Endothelial cell of umbilical vein (primary cell): ENCODE results near the gene LRRC28. TPM values are rescaled to one million over a fixed set of nuclear protein-coding genes. Genes with fewer than 3 reads are reported as not detected.

Source experiments
- BruUV-seq: library from RNA; stranded (reverse); fragments of 400-500 nt; replicated peaks from 2 replicates; lab custom pipeline; 2021; lab: Mats Ljungman, UMichigan
- CTCF ChIA-PET: fragments of 300-600, 350-600 bp; sonication (Branson Sonifier 250); formaldehyde crosslinking; loops from one replicate; lab custom pipeline; 2021; ENCODE audit warnings: antibody characterized with exemption, inconsistent platforms; lab: Charles Lee
- POLR2A ChIA-PET: fragments of 300-600, 350-600 bp; sonication (Branson Sonifier 250); formaldehyde crosslinking; loops from one replicate; lab custom pipeline; 2021; ENCODE audit warnings: antibody characterized with exemption, inconsistent platforms; lab: Charles Lee
- DNase-seq: peaks from one replicate; pipeline ENCODE4 v3.0.0-alpha.2; 2011; ENCODE audit warnings: low read depth, low spot score
- FAIRE-seq: peaks from 2 replicates; lab custom pipeline; 2011; peaks lifted over from hg19 to GRCh38; lab: Jason Lieb, UNC
- H2AFZ ChIP-seq: 2 replicates; pipeline ENCODE4 v1.6.0; 2012; ENCODE audit warnings: low read depth, low read length, control low read depth, inconsistent platforms
- H3K27ac ChIP-seq: 2 replicates; pipeline ENCODE4 v1.5.1; 2011; ENCODE audit warnings: low read depth, mild to moderate bottlenecking, control low read depth, low read length, moderate library complexity; ENCODE audit not compliant: insufficient read depth
- H3K27me3 ChIP-seq, 2 experiments: 2 replicates each; pipeline versions ENCODE4 v1.6.0 to v1.6.1; 2011; ENCODE audit warnings: low read length in 2 of 2, mixed read lengths in 1 of 2; ENCODE audit not compliant: control insufficient read depth in 2 of 2, insufficient read depth in 2 of 2
- H3K36me3 ChIP-seq, 2 experiments: 2 replicates in 1 of 2; 3 replicates in 1 of 2; pipeline ENCODE4 v1.5.1; 2011; ENCODE audit warnings: low read length in 2 of 2, mild to moderate bottlenecking in 1 of 2, moderate library complexity in 1 of 2; ENCODE audit not compliant: control insufficient read depth in 2 of 2, insufficient read depth in 2 of 2; ENCODE audit errors: extremely low read depth in 1 of 2
- H3K4me1 ChIP-seq: 3 replicates; pipeline ENCODE4 v1.5.1; 2011; ENCODE audit warnings: mild to moderate bottlenecking, low read length; ENCODE audit not compliant: control insufficient read depth, insufficient read depth; ENCODE audit errors: extremely low read depth
- H3K4me2 ChIP-seq: 2 replicates; pipeline ENCODE4 v1.6.1; 2011; ENCODE audit warnings: low read length, control low read depth, mixed read lengths; ENCODE audit not compliant: insufficient read depth
- H3K4me3 ChIP-seq, 3 experiments: fragments of 200-600 bp in 1 of 3; sonication (generic), shearing (Covaris generic) in 1 of 3; replicated peaks in 1 of 3; 2 replicates each; pipeline ENCODE4 v1.5.1; 2011 to 2016; ENCODE audit warnings: control low read depth in 3 of 3, low read length in 3 of 3, mild to moderate bottlenecking in 2 of 3, inconsistent platforms in 1 of 3, low read depth in 1 of 3, moderate library complexity in 1 of 3; ENCODE audit not compliant: insufficient read depth in 1 of 3
- H3K79me2 ChIP-seq: 2 replicates; pipeline ENCODE4 v1.6.0; 2012; ENCODE audit warnings: low read length, inconsistent platforms; ENCODE audit not compliant: control insufficient read depth, insufficient read depth
- H3K9ac ChIP-seq: replicated peaks from 2 replicates; pipeline ENCODE3; 2011; ENCODE audit warnings: low read length, control low read depth; ENCODE audit not compliant: insufficient read depth; ENCODE audit errors: extremely low read depth
- H3K9me1 ChIP-seq: replicated peaks from 3 replicates; pipeline ENCODE4 v1.6.0; 2011; ENCODE audit warnings: mild to moderate bottlenecking, low read length; ENCODE audit not compliant: control insufficient read depth, insufficient read depth; ENCODE audit errors: extremely low read depth
- H3K9me3 ChIP-seq: replicated peaks from 2 replicates; pipeline ENCODE4 v1.5.1; 2012; ENCODE audit warnings: low read length, inconsistent platforms; ENCODE audit not compliant: control insufficient read depth, insufficient read depth
- H4K20me1 ChIP-seq: replicated peaks from 2 replicates; pipeline ENCODE3; 2011; ENCODE audit warnings: mild to moderate bottlenecking, low read length; ENCODE audit not compliant: control insufficient read depth, insufficient read depth; ENCODE audit errors: extremely low read depth
- CTCF ChIP-seq, 2 donors: IDR thresholded peaks; 1 replicate in 1 of 2; 2 replicates in 1 of 2; pipeline ENCODE4 v1.5.1; 2011; ENCODE audit warnings: low read length in 2 of 2, mild to moderate bottlenecking in 2 of 2, moderate library complexity in 2 of 2, control low read depth in 1 of 2, inconsistent platforms in 1 of 2, low read depth in 1 of 2; ENCODE audit not compliant: insufficient read depth in 1 of 2; ENCODE audit errors: extremely low read depth in 1 of 2
- EZH2 ChIP-seq: IDR thresholded peaks from 2 replicates; pipeline ENCODE4 v1.6.1; 2012; ENCODE audit warnings: borderline replicate concordance, low read depth, mild to moderate bottlenecking, moderate library complexity, low read length, inconsistent platforms; ENCODE audit not compliant: severe bottlenecking
- FOS ChIP-seq: IDR thresholded peaks from 2 replicates; pipeline ENCODE4 v1.6.1; 2011; ENCODE audit warnings: mild to moderate bottlenecking, low read length, moderate library complexity, borderline replicate concordance; ENCODE audit not compliant: insufficient read depth
- GATA2 ChIP-seq: IDR thresholded peaks from 2 replicates; pipeline ENCODE4 v1.7.0; 2011; ENCODE audit warnings: low read depth, mild to moderate bottlenecking, moderate library complexity, mixed read lengths, low read length; ENCODE audit not compliant: insufficient read length, insufficient read depth
- JUN ChIP-seq: IDR thresholded peaks from 2 replicates; pipeline ENCODE4 v1.6.1; 2011; ENCODE audit warnings: borderline replicate concordance, low read depth; ENCODE audit not compliant: insufficient read length, insufficient read depth
- MAX ChIP-seq: IDR thresholded peaks from 2 replicates; pipeline ENCODE4 v1.6.1; 2011; ENCODE audit not compliant: insufficient read depth, insufficient read length
- MYC ChIP-seq: IDR thresholded peaks from one replicate; pipeline ENCODE4 v1.6.1; 2011; ENCODE audit warnings: mild to moderate bottlenecking, low read depth, low read length
- POLR2A ChIP-seq: IDR thresholded peaks from 2 replicates; pipeline ENCODE4 v1.6.1; 2012; ENCODE audit warnings: low read depth, mild to moderate bottlenecking, control low read depth, low read length
- POLR2AphosphoS5 ChIP-seq: IDR thresholded peaks from 2 replicates; pipeline ENCODE4 v1.6.1; 2012; ENCODE audit warnings: low read depth, mild to moderate bottlenecking, control low read depth, low read length, moderate library complexity; ENCODE audit not compliant: insufficient read depth
- dilution Hi-C: fragments of 300-500 bp; cut with MboI; formaldehyde crosslinking; loops from one replicate; pipeline ENCODE4 v1.15.0; 2019; ENCODE audit warnings: low sequenced_read_pairs; ENCODE audit not compliant: extremely low pct_ligation_motif_present
- intact Hi-C: fragments of 100-400 bp; cut with micrococcal nuclease; formaldehyde crosslinking; loops from one replicate; pipeline ENCODE4 v1.10.0; 2022
- polyA plus RNA-seq, 4 experiments: library from polyadenylated mRNA; depleted of rRNA in 3 of 4; stranded (reverse) in 3 of 4; unstranded in 1 of 4; fragments of >200 nt; gene quantifications; 2 replicates each; pipeline versions ENCODE4 v1.2.1 to v1.2.3, GENCODE V29; 2011 to 2012; ENCODE audit warnings: missing spikeins in 1 of 4
- total RNA-seq: library from RNA; stranded (reverse); gene quantifications from 2 replicates; pipeline ENCODE4 v1.2.3, GENCODE V29; 2021

The LRRC28 gene
- total and polyA plus RNA-seq, 2 donors (not counting 3 experiments of a cell fraction or from before 2014, with no cell fraction given), result 19.6 to 26.7 TPM

- ChIA-PET POLR2A (no interaction called here), CTCF (interaction anchor here (1.2 to 1.3 kb wide), 2 partner anchors 24 to 368 kb away, joined by 3 to 4 read pairs; no protein-coding TSS in a partner anchor)
- intact Hi-C loops (no loop called here), dilution Hi-C loops (no loop called here)
- H3K9me1 ChIP-seq, result no peaks in the 10 kb centered on the region
- FAIRE-seq (no peak), DNase-seq (no peak)
- no TSS peak for BruUV-seq
- no peaks in the 10 kb centered on the region for H3K79me2 ChIP-seq
- TF ChIP-seq POLR2AphosphoS5 (no peak), GATA2 (no peak), EZH2 (no peak), MAX (no peak), MYC (no peak), POLR2A (no peak), CTCF (IDR thresholded peaks at IDR 0.05; ENCODE audit: extremely low read depth in 1 of 2, insufficient read depth in 1 of 2, low read depth in 1 of 2, low read length in 2 of 2) (no peak), FOS (no peak), JUN (no peak)
- no peak overlapping the region for H3K9ac ChIP-seq
- no peak overlapping the region for H2AFZ ChIP-seq
- no peaks in the 10 kb centered on the region for H3K36me3 ChIP-seq
- H3K4me2 ChIP-seq, result no peak overlapping the region
- no peaks in the 10 kb centered on the region for H4K20me1 ChIP-seq
- peaks cover 8% of the 10 kb centered on the region for H3K4me1 ChIP-seq
- no peaks in the 10 kb centered on the region for H3K9me3 ChIP-seq
- H3K27me3 ChIP-seq, result no peaks in the 10 kb centered on the region
- H3K4me3 ChIP-seq, result no peak overlapping the region
- H3K27ac ChIP-seq, result no peak overlapping the region
Observed at GRCh38 chr15:99336794-99337193, 85.5 kb downstream of the LRRC28 start.
